Measurements from ENCODE around the gene GRIK3.
"Not testable (repeated sequence)": the region's sequence is repeated elsewhere in the genome, so short reads cannot be mapped to it uniquely, and the experiment has no call there.

Gene GRIK3

GRCh38 chr1:36900128-36900527 is 134.2 kb downstream of the GRIK3 start:
- no peak for DNase-seq

DNA sequence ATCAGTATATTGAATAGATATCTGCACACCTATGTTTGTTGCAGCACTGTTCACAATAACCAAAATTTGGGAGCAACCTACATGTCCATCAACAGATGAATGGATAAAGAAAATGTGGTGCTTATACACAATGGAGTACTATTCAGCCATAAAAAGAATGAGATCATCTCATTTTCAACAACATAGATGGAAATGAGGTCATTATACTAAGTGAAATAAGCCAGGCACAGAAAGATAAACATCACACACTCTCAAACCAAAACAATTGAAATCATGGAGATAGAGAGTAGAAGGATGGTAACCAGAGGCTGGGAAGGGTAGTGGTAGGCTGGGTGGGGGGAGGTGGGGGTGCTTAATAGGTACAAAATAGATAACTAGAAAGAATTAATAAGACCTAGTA is 136.5 kb downstream of the GRIK3 start:
- not testable (repeated sequence) for DNase-seq

GRCh38 chr1:36894824-36895223 is 139.5 kb downstream of the GRIK3 start:
- DNase-seq = no peak

- no peak for DNase-seq
Observed at GRCh38 chr1:36890776-36891175, 143.5 kb downstream of the GRIK3 start.

- DNase-seq = no peak
Observed at GRCh38 chr1:36889478-36890226, 144.7 kb downstream of the GRIK3 start.

DNA sequence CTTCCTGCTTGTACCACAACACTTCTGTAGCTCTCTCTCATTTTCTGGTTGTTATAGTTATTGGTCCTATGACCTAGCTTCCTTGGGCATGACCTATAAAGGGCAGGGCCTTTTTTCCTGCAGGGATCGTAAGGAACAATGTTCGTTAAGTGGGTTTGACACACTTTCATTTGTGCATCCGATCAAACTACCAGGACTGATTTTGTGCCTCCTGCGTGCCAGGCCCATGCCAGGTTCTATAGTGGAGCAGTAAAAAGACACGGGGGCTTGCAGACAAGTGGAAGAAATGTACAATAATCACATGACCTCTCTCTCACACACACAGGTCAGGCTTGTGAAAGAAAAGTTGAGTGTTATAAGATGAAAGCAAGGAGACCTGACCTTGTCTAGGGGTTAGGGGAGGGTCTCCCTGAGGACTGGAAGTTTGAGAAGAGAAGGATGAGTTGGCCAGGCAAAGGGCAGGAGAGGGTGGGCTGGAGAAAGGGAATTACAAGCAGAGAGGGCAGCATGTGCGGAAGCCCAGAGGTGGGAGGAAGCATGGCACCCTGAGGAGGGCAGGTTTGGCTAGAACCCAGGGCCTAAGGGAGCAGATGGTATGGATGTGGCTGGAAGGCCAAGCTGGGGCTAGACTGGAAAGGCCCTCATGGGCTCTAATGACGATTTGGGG is 145.4 kb downstream of the GRIK3 start:
- no peak for DNase-seq

- DNase-seq = no peak
Observed at GRCh38 chr1:36885540-36886357, 148.6 kb downstream of the GRIK3 start.

DNA sequence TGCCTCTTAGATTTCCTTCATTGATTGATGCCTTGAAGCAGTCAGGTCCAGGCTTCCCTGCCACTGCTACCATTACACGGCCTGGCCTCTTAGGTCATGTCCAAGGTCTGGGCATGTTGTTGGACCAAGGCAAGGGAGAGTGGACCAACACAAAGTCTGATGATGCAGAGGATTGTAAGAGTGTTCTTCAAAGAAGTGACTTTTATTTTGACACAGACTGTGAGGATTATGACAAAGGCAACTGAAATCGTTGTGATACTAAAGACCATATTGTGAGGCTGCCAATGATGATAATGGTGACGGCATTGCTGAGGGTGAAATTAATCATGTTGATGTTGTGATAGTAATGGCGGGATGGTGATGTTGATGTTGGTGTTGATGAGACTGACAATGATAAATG is 149.5 kb downstream of the GRIK3 start:
- no peak for DNase-seq

DNA sequence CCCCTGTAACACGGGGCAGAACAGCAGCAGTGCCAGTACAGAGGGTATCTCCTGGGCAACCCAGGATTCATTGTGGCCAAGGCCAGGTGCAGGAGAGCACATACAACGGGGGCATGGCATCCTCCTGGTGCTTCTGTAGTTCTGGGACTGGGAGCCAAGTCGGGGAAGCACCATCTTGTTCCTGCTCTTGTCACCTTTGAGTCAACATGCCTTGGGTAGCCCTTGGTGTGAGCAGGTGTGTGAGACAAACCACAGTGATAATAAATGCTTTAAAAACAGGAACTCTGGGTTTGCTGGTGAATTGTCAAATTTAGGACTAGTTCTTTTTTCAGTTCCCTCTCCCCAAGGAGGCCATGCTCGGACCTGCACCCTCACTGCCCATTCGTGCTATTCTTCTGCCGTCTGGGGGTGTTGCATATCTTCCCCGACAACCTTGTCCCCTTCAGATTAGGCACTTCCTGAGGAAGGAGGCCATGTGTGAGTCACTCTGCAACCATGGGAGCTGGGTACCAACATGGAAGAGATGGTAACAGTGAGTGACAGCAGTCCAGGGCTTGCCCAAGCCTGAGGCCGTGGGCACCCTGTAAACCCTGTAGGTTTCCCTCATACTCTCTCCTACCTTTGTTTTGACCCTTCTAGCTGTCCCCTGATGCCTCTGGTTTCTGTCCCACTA is 150.2 kb downstream of the GRIK3 start:
- no peak for DNase-seq

DNA sequence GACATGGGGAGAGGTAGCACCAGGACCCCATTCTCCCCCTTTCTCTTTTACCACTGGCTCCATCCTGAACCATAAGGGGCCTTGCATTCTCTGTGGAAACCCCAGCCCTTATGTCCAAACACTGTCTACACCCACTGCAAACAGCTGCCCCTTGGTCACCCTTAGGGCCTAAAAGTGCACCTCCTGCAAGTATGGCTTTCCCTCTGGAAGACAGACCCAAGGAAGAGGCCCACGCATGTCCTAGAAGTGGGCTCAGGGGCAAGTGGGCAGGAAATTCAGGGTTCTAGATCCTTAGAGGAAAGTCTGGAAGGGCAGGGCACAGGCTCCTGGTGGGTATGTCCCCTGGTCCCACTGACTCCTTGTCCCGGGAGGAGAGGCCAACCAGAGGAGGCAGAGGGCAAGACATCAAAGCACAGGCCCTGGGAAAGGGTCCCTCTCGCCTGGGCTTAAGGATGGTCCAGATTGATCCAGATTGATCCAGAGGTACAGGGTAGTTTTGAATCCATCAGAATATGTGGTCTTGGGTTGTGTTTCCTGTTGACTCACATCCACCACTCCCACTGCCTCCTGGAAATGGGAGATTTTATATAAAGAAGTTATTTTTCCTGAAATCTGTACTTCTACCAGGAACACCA is 150.9 kb downstream of the GRIK3 start:
- no peak for DNase-seq

DNA sequence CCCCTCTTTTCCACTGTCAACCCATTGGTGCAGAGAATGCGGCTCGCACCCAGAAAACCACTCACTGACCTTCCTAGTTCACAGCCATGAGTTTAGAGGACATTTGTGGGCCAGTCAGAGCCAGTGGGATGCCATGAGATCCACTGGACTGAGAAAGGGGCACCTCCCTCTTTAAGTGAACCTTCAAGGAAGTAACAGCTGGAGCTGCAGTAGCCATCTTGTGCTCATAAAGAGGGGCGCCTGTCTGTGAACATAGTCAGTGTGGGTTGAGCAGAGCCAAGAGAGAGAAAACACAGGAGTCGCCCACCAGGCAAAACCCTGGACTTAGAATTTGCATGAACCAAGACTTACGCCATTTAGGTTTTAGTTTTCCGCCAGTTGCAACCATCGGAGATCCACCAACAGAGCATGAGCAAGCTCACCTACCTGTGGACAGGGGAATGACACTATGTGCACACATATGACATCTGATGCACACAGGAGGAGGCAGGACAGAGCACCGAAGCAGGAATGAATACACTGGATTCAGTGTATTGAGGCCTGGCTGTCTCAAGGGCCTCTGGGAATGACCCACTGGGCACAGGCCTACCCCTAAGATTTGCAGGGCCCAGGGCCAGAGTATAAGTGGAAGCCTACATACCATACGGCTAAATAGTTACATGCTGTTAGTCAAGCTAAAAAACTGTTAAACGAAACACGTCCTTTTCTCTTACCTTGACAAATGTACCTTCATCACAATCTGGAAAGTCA is 151.6 kb downstream of the GRIK3 start:
- no peak for DNase-seq

DNA sequence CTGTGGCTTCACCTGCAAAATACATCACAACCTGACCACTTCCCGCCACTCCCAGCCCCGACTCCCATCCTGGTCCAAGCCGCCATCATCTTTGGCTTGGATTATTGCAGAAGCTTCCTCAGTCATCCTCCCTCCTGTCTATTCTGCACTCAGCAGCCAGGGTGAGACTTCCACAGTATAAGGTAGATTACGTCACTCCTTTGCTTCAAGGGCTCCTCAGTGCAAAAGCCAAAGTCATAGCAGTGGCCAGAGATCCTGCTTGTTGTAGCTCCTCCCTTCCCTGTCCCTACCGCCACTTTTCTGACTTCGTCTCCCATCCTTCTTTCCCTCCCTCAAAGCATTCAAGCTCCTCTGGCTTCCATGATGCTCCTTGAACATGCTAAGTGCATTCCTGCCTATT is 152.8 kb downstream of the GRIK3 start:
- no peak for DNase-seq

DNA sequence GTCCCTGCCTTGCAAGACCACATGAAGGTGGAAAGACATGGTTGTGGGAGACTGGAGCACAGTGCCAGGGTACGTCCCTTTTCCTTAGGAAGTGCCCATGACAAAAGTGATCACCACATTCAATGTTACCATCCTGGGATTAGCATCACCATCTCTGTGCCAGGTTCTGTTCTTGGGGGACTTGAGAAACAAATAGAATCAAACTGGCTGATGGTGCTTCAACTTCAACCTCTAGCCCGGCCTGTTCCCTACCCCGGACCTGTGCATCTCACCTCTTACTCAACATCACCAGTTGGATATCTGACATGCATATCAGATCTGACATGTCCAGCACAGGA is 153.3 kb downstream of the GRIK3 start:
- DNase-seq = no peak

DNA sequence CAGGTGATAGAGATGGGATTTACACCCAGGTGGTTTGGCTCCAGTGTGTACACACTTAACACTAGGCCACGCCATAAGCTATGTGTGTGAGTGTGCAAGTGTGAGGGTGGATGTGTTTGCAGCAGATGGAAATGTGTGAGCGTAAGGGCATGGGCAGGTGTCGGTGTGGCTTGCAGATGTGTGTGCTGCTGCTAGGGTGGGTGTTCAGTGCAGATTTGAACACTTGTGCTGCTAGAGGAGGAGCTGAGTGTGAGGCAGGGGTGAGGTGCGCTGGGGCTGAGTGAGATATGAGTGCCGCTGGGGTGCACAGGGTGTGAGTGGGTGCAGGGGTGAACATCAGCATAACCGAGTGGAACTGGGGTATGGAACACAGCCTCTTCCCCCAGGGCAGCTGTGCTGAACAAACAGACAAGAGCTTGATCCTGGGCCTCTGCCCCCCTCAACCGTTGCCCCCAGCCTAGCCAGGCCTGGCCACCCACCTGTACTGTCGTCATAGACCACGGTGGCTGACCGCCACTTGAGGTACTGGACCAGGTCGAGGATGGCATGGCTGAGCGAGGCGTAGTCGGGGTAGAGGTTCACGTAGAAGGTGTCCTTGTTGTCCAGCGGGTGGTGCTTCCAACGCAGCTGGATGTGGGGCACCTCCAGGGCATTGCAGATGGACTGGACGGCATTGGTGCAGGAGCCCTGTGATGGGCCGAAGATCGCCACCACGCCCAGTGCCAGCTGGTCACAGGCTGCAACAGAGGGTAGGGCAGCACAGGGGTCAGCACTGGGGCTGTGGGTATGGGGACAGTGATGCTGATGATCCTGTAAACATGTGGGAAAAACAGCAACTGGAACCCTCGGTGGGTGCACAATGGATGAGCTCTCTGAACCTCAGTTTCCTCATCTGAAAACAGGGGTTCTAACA is 153.9 kb downstream of the GRIK3 start:
- no peak for DNase-seq

DNA sequence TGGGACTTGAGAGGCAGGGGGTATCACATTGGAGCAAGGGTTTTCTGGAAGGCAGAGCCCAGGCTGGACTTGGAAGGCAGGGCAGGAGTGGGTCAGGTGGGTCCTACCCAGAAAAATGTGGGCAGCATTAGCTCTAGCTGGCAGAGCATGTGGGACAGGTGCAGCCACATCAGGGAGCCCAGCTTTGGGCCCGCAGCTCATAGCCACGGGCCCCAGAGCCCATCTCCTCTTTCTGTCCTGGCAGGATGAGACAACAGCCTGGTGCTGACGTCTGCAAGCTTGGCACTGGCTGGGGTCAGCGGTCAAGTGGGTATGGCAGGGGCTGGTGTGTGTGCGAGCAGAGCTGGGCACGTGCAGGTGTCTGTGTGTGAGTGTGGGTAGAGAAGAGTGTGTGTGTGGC is 154.7 kb downstream of the GRIK3 start:
- DNase-seq = no peak

GRCh38 chr1:36876990-36877389 is 157.3 kb downstream of the GRIK3 start:
- no peak for DNase-seq

DNA sequence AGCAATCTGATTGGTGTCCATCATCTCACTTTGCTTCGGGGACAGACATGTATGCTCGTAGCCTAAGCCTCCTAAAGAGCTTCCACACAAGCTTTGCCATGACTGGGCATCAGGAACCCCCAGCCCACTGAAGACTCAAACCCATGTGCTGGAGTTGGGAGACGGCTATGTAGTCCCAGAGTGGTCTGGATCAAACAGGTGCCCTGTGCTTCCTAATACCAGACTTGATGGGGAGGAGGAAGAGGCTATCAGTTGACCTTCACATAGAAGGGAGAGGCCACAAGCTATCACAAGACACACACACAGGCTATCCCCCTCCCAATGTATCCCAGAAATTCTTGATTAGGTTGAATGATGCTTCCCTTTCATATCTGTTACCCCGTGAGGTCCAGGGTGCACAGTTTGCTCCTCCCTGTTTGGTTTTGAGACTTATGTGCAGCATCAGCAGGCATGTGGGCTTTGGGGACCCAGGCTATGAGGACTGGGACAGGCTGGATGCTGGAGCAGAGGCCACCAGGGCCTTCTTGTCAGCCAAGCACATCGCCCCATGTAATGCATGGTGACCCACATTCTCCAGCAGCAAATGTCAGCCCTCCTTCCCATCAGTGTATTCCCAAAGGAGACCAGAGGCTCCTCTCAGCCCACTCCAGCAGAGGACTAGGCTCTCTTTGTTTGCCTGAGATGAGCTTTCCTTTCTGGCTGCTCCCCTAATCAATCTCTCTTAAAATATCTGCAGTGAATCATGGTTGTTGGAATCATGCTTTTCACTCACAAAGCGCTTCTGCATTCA is 159.8 kb downstream of the GRIK3 start:
- no peak for DNase-seq

DNA sequence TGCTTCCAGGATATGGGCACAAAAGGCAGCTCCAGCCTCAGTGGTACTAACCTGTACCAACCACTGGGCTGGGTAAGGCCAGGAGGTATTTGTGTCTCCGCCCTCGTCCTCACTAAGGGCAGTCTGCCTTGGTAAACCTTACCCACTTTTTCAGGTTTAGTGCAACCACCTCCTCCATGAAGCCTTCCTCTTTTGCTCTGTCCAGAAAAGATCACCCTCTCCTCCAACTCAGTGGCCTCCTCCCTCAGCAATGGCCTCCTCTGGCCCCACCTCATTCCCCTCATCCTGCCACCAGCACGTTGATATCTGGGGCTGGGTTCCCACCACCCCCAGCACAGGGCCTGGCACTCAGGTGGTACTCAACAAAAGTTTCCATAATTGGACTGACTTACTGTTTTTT is 161.5 kb downstream of the GRIK3 start:
- no peak for DNase-seq

- DNase-seq = no peak
Observed at GRCh38 chr1:36872126-36872754, 162.1 kb downstream of the GRIK3 start.

Data from activated CD4-positive, alpha-beta T cell treated with anti-CD3 and anti-CD28 coated beads, Interleukin-2, amount 50 U/mL, for 1 hour (primary cell).